ENCODE data around the gene PTPN6. TPM values are rescaled to one million over a fixed set of nuclear protein-coding genes. Genes with fewer than 3 reads are reported as not detected.

Gene PTPN6
- total and polyA plus RNA-seq, 2 donors from 2014 or later = 38.0 to 70.8 TPM

DNA sequence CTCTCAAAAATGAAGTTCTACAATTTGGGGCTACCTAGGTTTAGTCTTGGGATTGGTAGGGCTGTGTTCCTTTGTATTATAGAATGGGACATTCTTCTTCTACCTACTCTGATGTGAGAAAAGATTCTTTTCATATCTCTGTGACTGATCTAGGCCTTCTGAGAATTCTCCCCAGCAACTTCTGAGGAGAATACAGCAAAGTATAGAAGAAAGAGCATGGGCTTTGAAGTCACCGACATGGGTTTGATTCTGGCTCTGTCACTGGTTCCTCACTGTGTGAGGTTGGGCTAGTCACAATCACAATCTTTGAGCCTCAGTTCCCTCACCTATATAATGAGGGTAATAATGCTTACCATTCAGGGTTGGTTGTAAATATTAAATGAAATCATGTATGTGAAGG lies 18.4 kb upstream of the PTPN6 start:
- H3K4me1 ChIP-seq (ENCODE audit: control insufficient read depth in 2 of 3, insufficient read depth in 2 of 3, low read depth in 1 of 3, low read length in 3 of 3) = peaks cover 0 to 24% (median 18%) of the 10 kb centered on the region in 3 donors
- H3K27ac ChIP-seq (ENCODE audit: low read depth in 2 of 2, low read length in 2 of 2) = no peak overlapping the region
- intact Hi-C loops (cut with DNase I) = no loop called here
- no peak for DNase-seq
- no peak overlapping the region for H3K9ac ChIP-seq (ENCODE audit: low read length in 3 of 3)
- FAIRE-seq = no peak
- H3K27me3 ChIP-seq (ENCODE audit: control insufficient read depth, insufficient read depth, low read length) = no peaks in the 10 kb centered on the region
- no peak for TF ChIP-seq CTCF (IDR thresholded peaks at IDR 0.05; ENCODE audit: borderline replicate concordance, extremely low read depth, insufficient read depth)
- no peaks in the 10 kb centered on the region for H3K9me3 ChIP-seq (ENCODE audit: control insufficient read depth in 2 of 3, insufficient read depth in 1 of 3, low read length in 3 of 3)
- no peak overlapping the region for H3K4me3 ChIP-seq (ENCODE audit: low read length in 3 of 3)
- peaks cover 2 to 10% (median 3%) of the 10 kb centered on the region in 3 donors for H3K36me3 ChIP-seq (ENCODE audit: control insufficient read depth in 2 of 3, insufficient read depth in 3 of 3, low read length in 3 of 3)

GRCh38 chr12:6934110-6934509 lies 17.0 kb upstream of the PTPN6 start:
- no peaks in the 10 kb centered on the region for H3K9me3 ChIP-seq (ENCODE audit: control insufficient read depth in 2 of 3, insufficient read depth in 1 of 3, low read length in 3 of 3)
- FAIRE-seq (no peak), DNase-seq (peak in 1 of 5 donors; percentile 77)
- H3K9ac ChIP-seq (ENCODE audit: low read length in 3 of 3) = no peak overlapping the region
- TF ChIP-seq CTCF (IDR thresholded peaks at IDR 0.05; ENCODE audit: borderline replicate concordance, extremely low read depth, insufficient read depth) = no peak
- H3K4me1 ChIP-seq (ENCODE audit: control insufficient read depth in 2 of 3, insufficient read depth in 2 of 3, low read depth in 1 of 3, low read length in 3 of 3) = peaks cover 0 to 31% (median 29%) of the 10 kb centered on the region in 3 donors
- H3K27me3 ChIP-seq (ENCODE audit: control insufficient read depth, insufficient read depth, low read length) = no peaks in the 10 kb centered on the region
- peak overlapping the region; percentile 38 to 73 for H3K27ac ChIP-seq (ENCODE audit: low read depth in 2 of 2, low read length in 2 of 2)
- H3K36me3 ChIP-seq (ENCODE audit: control insufficient read depth in 2 of 3, insufficient read depth in 3 of 3, low read length in 3 of 3) = peaks cover 2 to 10% (median 3%) of the 10 kb centered on the region in 3 donors
- intact Hi-C loops (cut with DNase I) = no loop called here
- no peak overlapping the region for H3K4me3 ChIP-seq (ENCODE audit: low read length in 3 of 3)

DNA sequence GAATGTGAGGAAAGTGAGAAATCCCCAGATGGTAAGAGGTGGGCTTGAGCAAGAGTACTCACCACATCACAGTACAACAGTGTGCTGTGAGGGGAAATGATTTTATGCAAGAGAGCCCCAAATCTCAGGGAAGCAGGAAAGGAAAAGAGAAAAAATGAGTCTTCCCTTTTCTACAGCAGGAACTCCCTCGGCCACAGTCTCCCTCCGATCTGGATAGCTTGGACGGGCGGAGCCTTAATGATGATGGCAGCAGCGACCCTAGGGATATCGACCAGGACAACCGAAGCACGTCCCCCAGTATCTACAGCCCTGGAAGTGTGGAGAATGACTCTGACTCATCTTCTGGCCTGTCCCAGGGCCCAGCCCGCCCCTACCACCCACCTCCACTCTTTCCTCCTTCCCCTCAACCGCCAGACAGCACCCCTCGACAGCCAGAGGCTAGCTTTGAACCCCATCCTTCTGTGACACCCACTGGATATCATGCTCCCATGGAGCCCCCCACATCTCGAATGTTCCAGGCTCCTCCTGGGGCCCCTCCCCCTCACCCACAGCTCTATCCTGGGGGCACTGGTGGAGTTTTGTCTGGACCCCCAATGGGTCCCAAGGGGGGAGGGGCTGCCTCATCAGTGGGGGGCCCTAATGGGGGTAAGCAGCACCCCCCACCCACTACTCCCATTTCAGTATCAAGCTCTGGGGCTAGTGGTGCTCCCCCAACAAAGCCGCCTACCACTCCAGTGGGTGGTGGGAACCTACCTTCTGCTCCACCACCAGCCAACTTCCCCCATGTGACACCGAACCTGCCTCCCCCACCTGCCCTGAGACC lies 15.6 kb upstream of the PTPN6 start:
- peaks cover 2 to 10% (median 3%) of the 10 kb centered on the region in 3 donors for H3K36me3 ChIP-seq (ENCODE audit: control insufficient read depth in 2 of 3, insufficient read depth in 3 of 3, low read length in 3 of 3)
- H3K9me3 ChIP-seq (ENCODE audit: control insufficient read depth in 2 of 3, insufficient read depth in 1 of 3, low read length in 3 of 3) = no peaks in the 10 kb centered on the region
- no peak overlapping the region for H3K9ac ChIP-seq (ENCODE audit: low read length in 3 of 3)
- peaks cover 0 to 21% (median 21%) of the 10 kb centered on the region in 3 donors for H3K4me1 ChIP-seq (ENCODE audit: control insufficient read depth in 2 of 3, insufficient read depth in 2 of 3, low read depth in 1 of 3, low read length in 3 of 3)
- no peaks in the 10 kb centered on the region for H3K27me3 ChIP-seq (ENCODE audit: control insufficient read depth, insufficient read depth, low read length)
- no peak overlapping the region for H3K4me3 ChIP-seq (ENCODE audit: low read length in 3 of 3)
- intact Hi-C loops (cut with DNase I) = no loop called here
- FAIRE-seq (no peak), DNase-seq (peak in 2 of 5 donors; percentile 65 to 73)
- H3K27ac ChIP-seq (ENCODE audit: low read depth in 2 of 2, low read length in 2 of 2) = no peak overlapping the region
- TF ChIP-seq CTCF (IDR thresholded peaks at IDR 0.05; ENCODE audit: borderline replicate concordance, extremely low read depth, insufficient read depth) = no peak

Measured in kidney (tissue), 14 donors.